Hematopoietic multipotent progenitor cell (in vitro differentiated cells): ENCODE measurements around the gene CKAP2. TPM values are rescaled to one million over a fixed set of nuclear protein-coding genes. Genes with fewer than 3 reads are reported as not detected.
"Not testable (repeated sequence)": the region's sequence is repeated elsewhere in the genome, so short reads cannot be mapped to it uniquely, and the experiment has no call there.

Experiments used
- DNase-seq, 3 donors: peaks; one replicate each; pipeline ENCODE4 v3.0.0-alpha.2; 2011 to 2015; ENCODE audit warnings: low read depth in 2 of 3, low spot score in 2 of 3
- total RNA-seq: library from RNA; depleted of rRNA; stranded (reverse); fragments of >200 nt; gene quantifications from one replicate; pipeline ENCODE4 v1.2.3, GENCODE V29; 2012

The CKAP2 gene, protein sequence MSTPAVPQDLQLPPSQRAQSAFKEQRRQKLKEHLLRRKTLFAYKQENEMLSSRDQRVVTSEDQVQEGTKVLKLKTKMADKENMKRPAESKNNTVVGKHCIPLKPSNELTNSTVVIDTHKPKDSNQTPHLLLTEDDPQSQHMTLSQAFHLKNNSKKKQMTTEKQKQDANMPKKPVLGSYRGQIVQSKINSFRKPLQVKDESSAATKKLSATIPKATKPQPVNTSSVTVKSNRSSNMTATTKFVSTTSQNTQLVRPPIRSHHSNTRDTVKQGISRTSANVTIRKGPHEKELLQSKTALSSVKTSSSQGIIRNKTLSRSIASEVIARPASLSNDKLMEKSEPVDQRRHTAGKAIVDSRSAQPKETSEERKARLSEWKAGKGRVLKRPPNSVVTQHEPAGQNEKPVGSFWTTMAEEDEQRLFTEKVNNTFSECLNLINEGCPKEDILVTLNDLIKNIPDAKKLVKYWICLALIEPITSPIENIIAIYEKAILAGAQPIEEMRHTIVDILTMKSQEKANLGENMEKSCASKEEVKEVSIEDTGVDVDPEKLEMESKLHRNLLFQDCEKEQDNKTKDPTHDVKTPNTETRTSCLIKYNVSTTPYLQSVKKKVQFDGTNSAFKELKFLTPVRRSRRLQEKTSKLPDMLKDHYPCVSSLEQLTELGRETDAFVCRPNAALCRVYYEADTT
- total RNA-seq: 11.8 TPM

DNA sequence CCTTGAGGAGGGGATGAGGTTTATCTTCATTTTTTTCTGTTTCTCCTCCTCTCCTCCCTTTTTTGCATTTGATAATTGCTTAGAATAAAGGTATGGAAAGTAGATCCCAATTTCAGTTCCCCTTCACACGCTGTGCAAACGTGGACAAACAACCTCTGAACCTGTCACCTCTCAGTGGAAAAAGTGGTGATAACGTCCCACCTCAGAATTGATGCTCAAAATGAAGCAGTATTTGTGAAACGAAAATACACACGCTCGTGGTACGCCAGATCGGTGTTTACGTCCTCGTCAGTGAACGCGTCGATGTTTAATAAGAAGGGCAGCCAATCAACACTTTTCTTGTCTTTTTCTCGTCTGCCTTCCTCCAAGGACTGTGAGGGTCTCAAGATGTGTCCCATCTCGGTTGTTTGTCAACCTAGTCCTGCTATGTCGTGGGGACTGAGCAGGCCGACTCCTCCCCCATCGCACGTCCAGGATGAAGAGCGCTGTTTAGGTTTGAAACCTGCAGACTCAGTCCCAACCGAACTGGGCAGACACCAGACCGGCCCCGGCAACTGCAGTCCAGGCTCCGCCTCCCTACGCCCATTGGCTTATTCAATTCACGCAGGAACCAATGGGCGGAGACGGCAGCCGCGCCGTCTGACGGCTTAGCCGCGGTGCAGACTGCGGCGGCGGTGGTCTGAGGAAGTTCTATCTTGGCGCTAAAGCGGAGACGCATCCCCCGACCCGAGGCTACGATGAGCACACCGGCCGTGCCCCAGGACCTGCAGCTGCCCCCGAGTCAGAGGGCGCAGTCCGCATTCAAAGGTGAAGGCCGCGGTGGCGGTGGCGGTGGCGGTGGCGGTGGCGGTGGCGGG is at the start of gene CKAP2:
Gene CKAP2, plus strand, starts transcription at position 659 of the 857 bp plus-strand sequence. Its CDS starts 79 bp downstream, at position 738.
- peak; percentile 90 to 97 (median 96) for DNase-seq

DNA sequence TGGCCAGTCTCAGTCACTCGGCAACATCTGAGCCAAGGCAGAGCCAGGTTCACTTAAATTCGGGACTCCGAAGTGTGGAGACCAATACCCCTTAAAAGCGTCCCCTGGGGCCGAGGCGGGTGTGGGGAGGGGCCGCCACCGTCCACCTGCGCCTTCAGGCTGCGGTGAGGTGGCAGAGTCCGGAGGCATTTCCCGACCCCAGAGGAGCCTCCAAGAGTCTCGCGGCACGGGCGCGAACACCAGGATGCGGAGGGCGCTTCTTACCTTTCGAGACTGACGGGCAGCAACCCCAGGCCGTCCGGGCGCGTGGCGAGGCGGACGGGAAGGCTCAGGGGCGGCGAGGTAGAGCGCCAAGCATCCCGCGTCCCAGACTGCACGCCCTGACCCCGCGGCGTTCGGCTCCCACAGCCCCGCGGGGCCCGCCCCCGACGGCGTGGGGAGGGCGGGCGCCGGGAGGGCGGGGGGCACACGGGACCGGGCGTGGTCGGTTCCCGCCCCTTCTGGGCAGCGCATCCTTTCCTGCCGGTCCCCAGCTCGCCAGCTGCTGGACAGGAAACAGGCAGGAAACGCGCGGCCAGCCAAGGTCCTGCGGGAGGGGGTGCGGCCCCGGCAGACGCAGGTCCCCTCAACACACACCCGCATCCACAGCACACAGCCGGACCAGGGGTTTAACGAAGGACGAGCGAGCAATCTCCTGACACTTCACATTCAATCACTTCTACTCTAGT is 49.3 kb upstream of the CKAP2 start, which contains the start of gene THSD1:
Gene THSD1, minus strand, starts transcription at position 406 of the 728 bp plus-strand sequence. CDS start 3,572 bp downstream, outside the sequence.
- peak in 1 of 3 donors; percentile 8 for DNase-seq

DNA sequence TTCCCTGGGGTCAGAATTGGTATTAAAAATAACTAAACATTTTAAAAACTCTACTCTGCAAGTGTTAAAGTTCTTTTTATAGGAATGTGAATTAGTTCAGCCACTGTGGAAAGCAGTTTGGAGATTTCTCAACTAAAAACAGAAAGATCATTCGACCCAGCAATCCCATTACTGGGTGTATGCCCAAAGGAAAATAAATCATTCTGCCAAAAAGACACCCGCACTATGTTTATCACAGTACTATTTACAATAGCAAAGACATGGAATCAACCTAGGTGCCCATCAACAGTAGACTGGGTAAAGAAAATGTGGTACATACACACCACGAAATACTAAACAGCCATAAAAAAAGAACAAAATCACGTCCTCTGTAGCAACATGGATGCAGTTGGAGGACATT is 48.6 kb upstream of the CKAP2 start:
- DNase-seq: no peak

DNA sequence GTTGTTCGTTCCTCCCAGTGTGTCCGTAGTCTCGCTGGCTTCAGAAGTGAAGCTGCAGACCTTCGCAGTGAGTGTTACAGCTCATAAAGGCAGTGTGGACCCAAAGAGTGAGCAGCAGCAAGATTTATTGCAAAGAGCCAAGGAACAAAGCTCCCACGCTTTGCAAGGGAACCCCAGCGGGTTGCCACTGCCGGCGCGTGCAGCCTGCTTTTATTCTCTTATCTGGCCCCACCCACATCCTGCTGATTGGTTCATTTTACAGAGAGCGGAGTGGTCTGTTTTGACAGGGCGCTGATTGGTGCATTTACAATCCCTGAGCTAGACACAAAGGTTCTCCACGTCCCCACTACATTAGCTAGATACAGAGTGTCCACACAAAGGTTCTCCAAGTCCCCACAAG is 47.8 kb upstream of the CKAP2 start:
- not testable (repeated sequence) for DNase-seq

DNA sequence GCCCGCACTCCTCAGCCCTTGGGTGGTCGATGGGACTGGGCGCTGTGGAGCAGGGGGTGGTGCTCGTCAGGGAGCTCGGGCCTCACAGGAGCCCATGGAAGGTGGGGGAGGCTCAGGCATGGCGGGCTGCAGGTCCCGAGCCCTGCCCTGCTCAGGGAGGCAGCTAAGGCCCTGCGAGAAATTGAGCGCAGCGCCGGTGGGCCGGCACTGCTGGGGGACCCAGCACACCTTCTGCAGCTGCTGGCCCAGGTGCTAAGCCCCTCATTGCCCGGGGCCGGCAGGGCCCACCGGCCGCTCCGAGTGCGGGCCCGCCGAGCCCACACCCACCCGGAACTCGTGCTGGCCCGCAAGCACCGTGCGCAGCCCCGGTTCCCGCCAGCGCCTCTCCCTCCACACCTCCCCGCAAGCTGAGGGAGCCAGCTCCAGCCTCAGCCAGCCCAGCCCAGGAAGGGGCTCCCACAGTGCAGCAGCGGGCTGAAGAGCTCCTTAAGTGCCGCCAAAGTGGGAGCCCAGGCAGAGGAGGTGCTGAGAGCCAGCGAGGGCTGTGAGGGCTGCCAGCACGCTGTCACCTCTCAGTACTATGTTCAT is 47.1 kb upstream of the CKAP2 start:
- not testable (repeated sequence) for DNase-seq

DNA sequence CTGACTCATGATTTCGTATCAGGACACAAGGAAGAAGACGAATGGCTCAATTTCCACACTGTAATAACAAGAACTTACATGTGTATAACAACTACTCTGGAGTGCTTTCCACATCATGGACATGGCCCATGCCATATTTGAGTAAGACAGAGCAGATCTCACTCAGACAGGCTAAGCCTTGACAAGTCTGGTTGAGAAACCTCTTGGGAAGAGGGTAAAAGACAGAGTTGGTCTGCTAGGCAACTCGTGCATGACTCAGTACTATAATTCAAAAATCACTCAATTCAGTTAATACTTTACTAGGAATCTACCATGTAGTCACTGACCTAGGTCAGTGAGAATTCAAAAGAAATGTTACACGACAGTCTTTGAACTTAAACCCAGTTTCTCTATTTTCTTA is 43.6 kb upstream of the CKAP2 start:
- no peak for DNase-seq

DNA sequence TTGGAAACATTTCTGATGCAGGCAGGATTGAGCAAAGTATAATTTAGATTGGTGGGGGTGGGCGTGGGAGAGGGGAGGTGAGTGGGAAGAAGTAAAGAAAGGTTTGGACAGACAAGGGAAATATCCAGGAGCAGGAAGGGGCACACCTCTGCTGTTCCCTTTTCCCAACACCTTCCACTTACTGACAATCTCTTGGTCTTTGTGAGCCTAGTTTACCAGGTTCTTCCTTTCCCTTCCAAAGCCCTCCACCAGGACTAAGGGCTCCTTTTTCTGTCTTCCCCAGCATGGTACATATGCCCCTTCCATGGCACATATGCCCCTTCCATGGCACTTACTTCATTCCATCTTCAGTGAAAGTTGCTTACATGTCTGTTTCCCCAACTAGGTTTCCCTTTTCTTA is 43.1 kb upstream of the CKAP2 start:
- no peak for DNase-seq

DNA sequence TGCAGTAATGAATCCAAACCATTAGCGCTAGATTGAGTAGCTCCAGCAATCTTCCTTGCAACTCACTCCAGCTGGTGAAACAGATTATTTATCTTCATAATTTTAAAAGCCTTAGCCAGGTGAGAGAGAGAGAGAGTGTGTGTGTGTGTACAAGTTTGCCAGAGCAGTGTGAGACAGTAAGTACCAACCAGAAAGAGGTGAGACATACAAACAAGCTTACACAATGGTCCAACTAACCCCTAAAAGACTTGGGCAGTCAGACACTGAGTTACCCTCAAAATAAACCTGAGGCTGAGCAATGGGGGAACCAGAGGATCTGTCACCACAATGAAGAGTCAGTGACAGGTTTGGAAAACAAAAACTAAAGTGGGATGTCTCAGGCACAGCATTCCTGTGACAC is 41.2 kb upstream of the CKAP2 start:
- DNase-seq: no peak

DNA sequence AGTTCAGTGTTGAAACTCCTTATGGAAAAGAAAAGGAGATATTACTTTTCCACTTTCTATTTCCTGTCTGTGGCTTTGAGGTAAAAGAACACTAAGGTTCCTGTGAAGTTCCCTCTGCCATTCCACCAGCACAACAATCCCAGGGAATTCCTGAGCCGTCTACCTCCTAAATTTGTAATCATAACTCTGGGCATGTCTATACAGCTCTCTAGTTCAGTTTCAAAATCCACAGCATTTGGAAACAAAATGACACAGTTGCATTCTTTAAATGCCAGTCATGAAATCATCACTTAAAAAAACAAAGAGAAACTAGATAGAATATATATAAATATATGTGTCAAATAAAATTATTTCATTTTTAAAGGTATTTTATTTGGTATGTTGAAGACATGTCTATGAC is 40.3 kb upstream of the CKAP2 start:
- no peak for DNase-seq

DNA sequence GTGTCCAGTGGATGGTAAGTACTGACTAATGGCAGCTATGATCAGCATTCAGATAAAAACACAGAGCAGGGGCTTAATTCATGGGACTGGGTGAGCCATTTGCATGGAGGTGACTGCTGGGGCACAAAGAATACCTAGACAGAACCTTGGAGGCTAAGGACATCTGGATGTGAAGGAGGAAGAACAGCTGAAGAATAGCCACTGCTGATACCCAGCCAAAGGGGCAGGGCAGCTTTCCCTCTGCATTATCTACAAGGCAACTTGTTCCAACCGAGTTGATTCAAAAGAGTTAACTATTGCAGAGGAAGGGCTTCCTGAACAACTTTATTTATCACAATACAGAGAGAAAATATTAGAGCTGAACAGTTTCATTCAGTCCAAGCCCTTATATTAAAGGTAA is 36.2 kb upstream of the CKAP2 start:
- DNase-seq: no peak

DNA sequence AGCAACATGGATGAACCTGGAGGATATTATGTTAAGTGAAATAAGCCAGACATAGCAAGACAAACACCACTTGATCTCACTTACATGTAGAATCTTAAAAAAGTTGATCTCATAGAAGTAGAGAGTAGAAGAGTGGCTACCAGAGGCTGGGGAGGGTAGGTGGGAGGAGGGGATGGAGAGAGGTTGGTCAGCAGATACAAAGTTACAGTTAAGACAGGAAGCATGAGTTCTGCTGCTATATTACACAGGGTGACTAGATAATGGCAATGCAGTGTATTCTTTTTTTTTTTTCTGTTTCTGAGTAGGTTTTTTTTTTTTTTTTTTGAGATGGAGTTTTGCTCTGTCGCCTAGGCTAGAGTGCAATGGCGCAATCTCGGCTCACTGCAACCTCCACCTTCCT is 34.1 kb upstream of the CKAP2 start:
- no peak for DNase-seq

DNA sequence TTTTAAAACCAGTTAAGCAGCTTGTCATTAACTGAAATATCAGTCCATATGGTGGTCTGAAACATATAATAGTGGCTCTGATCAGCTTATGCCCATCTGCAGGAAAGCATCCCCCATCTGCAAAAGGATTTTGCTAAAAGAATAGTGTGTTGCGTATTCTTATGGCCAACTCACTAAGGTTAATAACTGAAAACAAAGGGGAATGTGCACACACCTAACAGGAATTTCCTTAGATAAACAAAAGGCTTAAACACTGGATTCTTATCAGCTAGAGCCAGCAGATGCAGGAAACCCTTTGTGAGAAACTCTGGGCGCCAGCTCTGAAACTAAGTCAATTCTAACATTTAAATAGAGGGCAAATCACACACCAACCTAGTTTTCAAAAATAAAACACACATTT is 27.0 kb upstream of the CKAP2 start:
- DNase-seq: peak in 1 of 3 donors; percentile 39

DNA sequence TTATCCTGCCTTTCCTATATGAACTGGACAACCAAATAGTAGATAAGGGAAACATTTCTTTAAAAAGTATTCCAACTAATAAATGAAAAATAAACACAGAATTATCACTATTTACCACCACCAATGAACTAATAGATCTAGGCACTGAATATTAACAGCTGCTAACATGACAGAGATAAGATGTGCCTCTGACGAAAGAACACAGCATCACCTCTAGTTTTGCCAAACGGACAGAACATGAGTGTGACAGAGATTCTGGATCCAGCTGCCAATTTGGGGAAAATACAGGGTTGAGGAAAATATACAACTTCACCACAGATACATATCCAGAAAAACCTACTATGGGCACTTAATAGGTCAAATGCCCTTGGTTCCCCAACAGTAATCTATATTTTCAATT is 22.8 kb upstream of the CKAP2 start:
- DNase-seq: no peak

DNA sequence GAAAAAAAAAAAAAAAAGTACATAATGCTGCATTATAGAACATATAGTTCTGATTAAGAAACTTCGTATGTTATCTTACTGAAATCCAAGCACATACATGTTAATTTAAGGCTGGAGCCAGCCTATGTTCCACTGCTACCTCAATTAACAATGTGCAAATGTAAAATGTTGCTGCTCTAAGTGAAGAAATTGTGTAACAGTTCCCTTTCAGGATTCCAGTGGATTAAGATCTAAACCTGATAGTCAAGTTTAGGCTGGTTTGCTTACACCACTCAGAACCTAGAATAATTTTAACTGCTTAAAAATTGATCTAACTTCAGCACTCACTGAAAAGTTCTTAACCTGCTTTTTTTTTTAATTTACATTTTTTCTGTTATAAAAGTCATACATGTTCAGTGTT is 9.0 kb upstream of the CKAP2 start:
- no peak for DNase-seq

DNA sequence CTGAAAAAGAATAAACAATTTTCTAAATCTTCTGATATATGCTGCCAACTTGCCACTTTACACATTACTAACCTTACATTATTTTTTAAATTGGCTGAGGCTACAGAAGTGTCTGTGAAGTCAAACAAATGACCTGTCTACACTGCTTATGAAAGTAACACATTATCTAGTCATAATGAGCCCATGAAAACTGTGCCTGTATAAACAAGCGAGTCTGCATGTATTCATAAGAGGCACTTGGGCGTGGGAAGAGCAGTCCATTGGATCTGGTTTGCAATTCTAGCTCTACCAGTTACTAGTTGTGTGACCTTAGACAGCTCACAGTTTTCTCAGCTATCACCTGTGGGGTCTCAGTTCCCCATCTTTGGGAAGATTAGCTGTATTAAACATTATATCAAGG is 7.9 kb upstream of the CKAP2 start:
- DNase-seq: no peak

DNA sequence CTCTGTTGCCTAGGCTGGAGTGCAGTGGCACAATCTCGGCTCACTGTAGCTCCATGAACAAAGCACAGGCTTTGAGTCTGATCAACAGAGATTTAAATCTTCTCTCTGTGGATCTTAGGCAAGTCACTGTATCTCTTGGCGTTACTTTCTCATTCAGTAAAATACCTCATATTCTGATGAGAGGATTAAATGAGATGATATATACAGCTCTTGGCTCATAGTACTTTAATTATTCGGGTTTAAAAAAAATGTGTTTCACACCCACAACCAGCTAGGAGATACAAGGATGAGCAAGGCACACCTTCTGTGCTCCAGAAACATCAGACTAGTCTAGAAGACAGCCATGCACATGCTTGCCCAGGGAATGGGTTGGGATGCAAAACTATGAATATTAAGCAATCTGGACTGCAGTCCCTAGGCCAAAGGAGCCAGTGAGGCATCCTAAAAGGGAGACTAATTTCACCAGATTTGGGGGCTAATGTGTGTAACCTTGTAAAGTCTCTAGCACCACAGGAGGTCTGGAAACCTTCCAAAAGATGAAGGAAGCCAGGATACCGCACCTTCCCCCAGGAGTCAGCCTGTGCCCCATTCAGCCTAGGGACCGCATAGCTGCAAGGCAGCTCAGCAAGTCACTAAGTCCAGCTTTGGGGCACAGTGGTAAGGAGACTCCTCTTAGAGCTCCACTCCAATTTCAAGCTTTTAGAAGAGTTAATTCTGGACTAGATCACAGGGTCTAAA is 7.3 kb upstream of the CKAP2 start:
- no peak for DNase-seq

DNA sequence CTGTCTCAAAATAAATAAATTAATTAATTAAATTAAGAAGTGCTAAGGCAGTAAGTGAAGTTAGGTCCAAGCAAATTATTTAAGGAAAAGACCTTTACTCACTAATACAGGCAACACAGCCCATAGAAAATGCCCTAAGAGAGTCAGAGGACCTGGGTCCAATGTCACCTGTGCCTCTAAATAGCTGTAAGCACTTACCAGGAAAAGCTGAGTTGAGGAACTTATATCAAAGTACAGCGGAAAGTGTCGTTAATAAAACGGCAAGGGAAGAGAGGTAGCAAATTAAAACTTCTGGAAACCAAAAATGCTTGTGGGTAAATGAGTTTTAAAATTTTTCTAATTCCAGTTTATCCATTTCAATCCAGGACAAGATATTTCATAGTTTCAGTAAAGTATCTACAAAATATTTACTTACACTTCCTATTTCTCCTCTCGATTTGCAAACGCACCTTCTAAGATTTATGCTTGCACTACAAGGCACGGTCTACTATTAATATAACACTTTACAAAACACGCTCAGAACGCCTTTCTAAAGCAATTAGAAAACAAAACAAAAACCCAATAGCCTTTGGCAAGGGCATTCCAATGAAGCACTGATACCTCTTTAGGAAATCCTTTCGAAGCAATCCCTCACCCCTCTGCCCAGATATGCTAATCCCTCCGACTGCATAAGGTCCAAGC is 5.8 kb upstream of the CKAP2 start:
- DNase-seq: peak in 1 of 3 donors; percentile 10

DNA sequence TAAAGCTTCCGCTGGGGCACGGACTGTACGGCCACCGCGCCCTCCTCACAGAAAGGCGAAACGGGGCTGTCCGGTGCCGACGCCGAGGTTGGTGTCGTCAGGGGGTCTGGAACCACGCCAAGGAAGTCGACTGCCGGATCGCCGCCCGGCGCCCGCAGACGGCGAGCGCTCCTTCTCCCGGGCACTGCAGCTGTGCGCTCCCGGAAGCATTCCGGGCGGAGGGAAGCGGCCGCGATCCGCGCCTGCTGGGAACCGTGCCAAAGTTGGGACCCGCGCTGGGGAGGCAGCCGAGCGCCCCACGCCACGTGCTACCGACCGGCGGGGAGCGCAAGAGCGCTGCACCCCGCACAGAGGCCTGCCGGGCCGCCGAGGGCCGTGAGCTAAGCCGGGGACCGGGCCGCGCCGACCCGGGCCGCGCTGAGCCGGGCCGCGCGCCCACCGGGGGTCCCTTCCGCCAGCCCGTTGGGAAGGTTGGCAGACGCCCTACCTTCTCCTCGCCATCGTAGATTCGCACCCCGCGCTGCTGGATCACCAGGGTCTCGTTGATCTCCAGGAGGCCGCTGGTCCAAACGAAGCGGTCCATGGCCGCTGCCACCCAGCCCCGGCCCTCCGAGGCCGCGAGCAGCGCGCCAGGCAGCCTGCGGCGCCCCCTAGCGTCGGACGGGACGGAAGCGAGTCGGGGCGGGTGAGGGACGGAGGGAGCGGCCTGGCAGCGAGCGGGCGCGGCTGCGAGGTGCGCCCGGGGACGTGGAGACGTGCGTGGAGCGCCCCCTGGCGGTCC is 5.1 kb upstream of the CKAP2 start, which contains the start of gene VPS36:
Gene VPS36, minus strand, starts transcription at position 623 of the 781 bp plus-strand sequence. Its CDS starts 40 bp downstream, at position 583.
- DNase-seq: peak; percentile 96 to 98 (median 97)
